T1000 (cell line): ENCODE data around the gene PLEKHH2.
A peak's percentile ranks its signal among the peaks of the same experiment; 100 is the strongest.

ENCODE experiments used
- DNase-seq: peaks from one replicate; lab custom pipeline; 2025; ENCODE audit warnings: mixed read lengths; lab: John Stamatoyannopoulos, UW

Gene PLEKHH2

DNA sequence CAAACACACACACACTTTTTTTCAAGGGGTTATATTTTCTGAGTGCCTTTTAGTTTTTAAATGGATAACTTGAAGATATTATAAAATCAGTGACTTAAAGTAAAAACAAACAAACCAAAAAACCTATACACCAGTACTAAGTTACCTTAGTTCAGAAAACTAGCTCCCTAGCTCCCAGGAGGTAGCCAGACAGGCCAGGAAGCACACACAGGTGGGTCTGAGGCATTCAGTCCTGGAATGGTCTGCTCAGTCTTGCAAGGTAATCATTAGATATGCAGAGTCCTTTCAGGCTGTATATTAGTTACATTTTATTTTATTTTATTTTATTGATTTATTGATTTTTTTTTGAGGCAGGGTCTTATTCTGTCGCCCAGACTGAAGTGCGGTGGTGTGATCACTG, 126.0 kb downstream of the PLEKHH2 start:
- DNase-seq, result no peak

DNA sequence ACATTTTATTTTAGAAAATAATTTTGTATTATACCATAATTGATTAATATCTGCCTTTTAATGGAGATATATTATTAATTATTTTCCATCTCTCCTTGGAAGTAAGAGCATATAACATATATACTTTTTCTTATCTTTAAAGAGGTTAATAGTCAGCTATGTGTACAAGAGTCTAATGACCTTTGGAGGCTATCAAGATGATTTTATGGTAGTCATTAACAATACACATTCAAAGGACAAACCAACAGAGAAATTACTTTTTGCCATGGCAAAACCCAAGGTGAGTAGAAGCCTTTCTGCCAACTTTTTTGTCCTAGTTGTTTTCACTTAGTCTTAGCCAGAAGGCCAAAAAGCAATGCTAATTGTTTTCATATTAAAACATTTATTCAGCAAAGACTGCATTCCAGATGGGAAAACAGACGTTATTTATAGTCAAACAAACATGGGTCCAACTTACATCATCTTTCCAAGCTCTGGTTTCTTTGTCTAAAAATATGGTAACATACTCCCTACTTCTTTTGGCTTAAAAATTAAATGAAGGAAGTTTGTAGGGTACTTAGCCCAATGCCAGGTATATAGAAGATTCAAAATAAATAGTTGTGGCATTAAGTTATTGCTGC, 127.1 kb downstream of the PLEKHH2 start:
- DNase-seq, result no peak

GRCh38 chr2:43766006-43766405, 128.9 kb downstream of the PLEKHH2 start:
- DNase-seq, result no peak

DNA sequence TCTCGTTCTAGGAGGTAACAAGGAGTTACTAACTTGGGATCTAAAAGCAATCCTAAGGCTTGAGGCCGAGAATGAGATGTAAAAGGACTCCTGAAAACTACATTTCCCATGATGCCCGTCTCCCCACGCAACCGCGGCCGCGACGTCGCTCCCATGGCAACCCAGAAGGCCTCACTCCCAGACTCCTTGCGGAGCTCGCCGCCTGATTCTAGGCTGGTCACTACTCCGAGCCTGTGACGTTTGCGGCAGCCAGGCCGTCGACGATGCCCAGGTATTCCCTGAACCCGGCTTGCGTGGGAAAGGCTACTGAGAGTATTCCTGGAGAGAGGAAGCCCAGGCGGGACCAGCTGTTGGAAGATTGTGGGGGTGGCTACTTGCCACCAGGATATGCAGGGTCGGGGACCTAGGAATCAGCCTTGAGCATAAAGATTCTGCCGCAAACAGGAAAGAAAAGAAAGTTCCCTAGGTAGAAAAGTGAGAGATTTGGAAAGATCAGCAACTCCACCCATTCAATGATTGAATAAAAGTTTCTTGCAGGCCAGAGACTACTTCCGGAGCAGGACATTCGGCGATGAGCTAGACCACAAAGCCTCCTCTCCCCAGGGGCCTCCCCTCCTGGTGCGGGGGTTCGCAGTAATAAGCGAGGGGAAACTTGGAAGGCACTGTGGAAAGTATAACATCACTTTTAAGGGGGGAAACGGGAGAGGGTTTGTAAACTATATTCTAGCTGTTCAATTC, 137.0 kb downstream of the PLEKHH2 start, which contains the start of gene DYNC2LI1:
Gene DYNC2LI1 (plus strand): TSS at position 164 of the 738 bp plus-strand sequence. CDS start 100 bp downstream, at position 264.
- peak; percentile 70 for DNase-seq

DNA sequence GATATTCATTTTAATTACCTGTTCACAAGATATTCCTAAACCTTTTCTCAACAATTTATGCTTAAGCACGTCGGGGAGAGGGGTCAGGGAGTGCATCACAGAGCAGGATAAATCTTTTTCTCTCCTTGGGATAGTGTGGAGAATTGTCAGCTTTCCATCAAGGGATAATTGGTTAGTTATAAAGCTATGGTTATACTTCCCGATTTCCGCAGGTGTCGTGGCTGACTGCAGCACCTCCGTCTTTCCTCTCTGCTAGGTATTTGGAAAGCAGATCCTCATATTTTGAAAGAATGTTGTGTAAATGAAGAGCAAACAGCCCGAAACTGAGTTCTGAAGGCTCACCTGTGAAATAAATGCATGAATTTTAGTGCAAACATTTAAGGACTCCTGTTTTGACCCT, 137.6 kb downstream of the PLEKHH2 start:
- no peak for DNase-seq

GRCh38 chr2:43776324-43776723, 139.3 kb downstream of the PLEKHH2 start:
- no peak for DNase-seq

- DNase-seq, result no peak
Measured at GRCh38 chr2:43777306-43777926, 140.4 kb downstream of the PLEKHH2 start.

DNA sequence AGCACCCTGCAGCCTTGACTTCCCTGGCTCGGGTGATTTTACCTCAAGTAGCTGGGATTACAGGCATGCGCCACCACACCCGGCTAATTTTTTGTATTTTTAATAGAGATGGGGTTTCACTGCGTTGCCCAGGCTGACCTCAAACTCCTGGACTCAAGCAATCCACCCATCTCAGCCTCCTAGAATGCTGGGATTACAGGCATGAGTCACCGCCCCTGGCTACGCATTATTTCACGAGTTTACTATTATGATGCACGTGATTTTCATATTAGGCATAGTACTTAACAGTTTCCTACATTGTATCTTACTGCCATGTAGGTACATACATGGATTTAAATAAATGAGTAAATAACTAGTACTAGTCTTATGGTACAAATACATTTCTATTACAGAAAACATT, 141.2 kb downstream of the PLEKHH2 start:
- no peak for DNase-seq

DNA sequence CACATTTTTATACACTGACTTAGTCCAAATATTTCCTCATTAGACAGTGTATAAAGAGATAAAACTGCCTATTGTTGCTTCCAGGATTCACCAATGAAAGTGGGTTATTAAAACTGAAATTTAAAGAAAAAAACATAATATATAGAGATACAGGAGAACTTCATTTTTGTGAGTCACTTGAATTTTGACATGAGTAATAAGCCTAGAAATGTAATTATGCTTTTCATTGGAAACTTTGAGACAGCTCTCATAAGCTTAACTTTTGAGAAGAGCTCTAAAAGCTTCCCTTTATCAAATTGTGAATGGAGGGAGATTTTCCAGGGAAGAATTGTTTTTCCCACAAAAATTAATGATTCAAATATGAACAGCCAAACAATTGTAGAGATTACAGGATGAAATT, 150.8 kb downstream of the PLEKHH2 start:
- no peak for DNase-seq

DNA sequence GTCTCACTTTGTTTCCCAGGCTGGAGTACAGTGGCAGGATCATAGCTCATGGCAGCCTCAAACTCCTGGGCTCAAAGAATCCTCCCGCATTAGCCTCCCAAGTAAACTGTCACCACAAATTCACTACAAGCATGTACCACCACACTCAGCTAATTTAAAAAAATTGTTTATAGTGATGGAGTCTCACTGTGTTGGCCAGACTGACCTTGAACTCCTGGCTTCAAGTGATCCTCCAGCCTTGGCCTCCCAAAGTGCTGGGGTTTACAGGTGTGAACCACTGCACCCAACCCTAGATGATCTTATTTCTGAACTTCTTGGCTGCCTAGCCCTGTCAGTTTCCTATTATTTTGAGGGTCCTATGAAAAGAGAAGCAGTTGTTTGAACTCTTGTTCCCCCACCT, 151.6 kb downstream of the PLEKHH2 start:
- DNase-seq, result no peak

DNA sequence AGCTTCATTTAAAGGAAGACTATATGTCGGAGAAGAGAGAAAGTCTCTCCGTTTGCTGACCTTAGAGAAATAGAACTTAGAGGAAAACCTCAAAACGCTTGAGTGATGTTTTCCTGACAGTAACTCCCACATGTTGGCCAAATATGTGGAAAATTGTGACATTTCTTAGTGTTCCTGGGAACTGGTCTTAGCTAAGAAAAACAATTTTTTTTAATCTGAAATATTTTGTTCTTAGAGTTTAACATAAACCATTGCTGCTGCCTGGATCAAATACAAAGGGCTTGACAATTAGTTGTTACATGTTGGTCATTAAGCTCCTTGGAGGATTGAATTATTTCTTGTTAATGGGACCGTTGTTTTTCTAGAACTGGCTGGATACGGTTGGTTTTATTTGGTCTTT, 153.1 kb downstream of the PLEKHH2 start:
- DNase-seq, result no peak

- no peak for DNase-seq
Measured at GRCh38 chr2:43791035-43791765, 154.1 kb downstream of the PLEKHH2 start.

GRCh38 chr2:43792653-43793052, 155.6 kb downstream of the PLEKHH2 start:
- DNase-seq, result no peak

DNA sequence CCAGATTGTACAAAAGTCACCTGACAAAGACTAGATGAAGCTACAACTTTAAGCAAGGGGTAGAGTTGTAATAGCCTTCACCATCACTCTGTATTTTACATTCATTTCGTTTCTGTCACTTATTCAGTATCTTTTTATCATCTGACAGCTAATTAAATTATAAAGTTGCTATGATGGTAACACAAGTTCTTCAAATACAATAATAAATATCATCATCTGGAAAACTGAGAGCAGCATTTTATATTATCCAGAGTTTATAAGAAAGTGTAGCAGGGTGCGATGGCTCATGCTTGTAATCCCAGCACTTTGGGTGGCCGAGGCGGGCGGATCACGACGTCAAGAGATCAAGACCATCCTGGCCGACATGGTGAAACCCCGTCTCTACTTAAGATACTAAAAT, 157.9 kb downstream of the PLEKHH2 start:
- DNase-seq, result no peak

DNA sequence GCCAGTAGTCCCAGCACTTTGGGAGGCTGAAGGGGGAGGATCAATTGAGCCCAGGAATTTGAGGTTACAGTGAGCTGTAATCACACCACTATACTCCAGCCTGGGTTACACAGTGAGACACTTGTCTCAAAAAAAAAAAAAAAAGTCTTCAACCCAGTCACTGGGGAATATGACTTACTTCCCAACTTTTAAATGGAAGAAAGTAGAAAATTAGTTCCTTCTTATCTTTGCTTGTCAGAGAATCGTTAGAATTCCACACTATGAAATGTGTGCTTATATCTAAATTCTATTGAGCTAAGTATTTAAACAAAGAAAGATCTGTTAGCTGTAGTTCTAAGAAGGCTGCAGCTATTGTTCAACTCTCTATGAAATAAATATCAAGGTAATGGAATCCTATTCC, 159.1 kb downstream of the PLEKHH2 start:
- DNase-seq, result no peak

GRCh38 chr2:43798300-43798699, 161.2 kb downstream of the PLEKHH2 start:
- DNase-seq, result no peak

- DNase-seq, result no peak
Measured at GRCh38 chr2:43800894-43801293, 163.8 kb downstream of the PLEKHH2 start.

DNA sequence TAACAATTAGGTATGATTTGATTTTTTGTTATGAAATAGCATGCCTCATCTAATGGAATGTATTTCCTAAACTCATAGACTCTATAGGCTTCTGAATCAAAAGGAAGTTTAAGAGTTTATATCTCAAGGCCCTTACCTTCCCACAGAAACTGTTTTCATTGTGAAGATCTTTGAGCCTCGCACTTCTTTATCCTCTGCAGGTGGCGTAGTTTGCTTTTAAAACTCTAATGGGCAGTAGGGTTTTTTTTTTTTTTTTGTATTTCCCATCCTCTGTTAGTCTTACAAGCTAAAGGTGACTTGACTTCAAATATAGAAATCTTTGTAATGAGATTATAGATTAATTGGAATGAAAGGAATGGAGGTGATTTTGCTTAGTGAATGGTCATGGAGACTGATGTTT, 165.1 kb downstream of the PLEKHH2 start:
- no peak for DNase-seq

DNA sequence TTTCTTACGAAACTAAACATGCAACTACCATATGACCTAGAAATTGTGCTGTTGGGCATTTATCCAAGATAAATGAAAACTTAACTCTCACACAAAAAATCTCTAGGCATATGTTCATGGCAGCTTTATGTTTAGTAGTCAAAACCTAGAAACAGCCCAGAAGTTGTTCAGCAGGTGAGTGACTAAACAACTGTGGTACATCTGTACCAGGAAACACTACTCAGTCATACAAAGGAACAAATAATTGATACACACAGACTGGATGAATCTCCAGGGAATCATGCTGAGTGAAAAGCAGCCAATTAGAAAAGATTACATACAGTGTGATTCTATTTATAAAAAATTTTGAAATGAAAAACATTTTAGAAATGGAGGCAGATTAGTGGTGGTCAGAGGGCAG, 166.1 kb downstream of the PLEKHH2 start:
- no peak for DNase-seq

GRCh38 chr2:43806719-43807031, 169.6 kb downstream of the PLEKHH2 start:
- DNase-seq, result no peak

GRCh38 chr2:43810452-43810851, 173.4 kb downstream of the PLEKHH2 start:
- DNase-seq, result no peak

GRCh38 chr2:43810888-43811287, 173.8 kb downstream of the PLEKHH2 start:
- DNase-seq, result no peak

DNA sequence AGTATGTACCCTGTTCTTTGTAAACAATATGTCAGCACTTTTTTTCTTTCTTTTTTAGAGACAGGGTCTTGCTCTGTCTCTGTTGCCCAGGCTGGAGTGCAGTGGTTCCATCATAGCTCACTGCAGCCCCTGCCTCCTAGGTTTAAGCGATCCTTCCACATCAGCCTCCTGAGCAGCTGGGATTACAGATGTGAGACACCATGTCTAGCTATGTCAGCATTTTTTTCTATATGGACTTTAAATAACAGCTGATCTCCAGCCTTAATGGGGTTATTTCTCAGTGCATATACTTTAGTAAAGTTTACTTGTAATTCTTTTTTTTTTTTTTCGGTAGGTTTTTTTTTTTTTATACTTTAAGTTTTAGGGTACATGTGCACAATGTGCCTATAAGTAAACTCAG, 174.9 kb downstream of the PLEKHH2 start:
- no peak for DNase-seq
